Retinal pigment epithelial cell (primary cell): ENCODE data around the gene CCM2L.

ENCODE experiments used
- DNase-seq: peaks from one replicate; pipeline ENCODE4 v3.0.0-alpha.2; 2010; ENCODE audit warnings: low read depth
- H3K4me3 ChIP-seq: 2 replicates; pipeline ENCODE4 v1.5.1; 2011; ENCODE audit warnings: mild to moderate bottlenecking, low read length, control low read depth, moderate library complexity
- TF ChIP-seq, protein P1 (sequence below): conservative IDR thresholded peaks from 2 replicates; pipeline ENCODE4 v1.5.1; 2011; ENCODE audit warnings: low read depth, low read length, control low read depth, inconsistent platforms

CCM2L gene

DNA sequence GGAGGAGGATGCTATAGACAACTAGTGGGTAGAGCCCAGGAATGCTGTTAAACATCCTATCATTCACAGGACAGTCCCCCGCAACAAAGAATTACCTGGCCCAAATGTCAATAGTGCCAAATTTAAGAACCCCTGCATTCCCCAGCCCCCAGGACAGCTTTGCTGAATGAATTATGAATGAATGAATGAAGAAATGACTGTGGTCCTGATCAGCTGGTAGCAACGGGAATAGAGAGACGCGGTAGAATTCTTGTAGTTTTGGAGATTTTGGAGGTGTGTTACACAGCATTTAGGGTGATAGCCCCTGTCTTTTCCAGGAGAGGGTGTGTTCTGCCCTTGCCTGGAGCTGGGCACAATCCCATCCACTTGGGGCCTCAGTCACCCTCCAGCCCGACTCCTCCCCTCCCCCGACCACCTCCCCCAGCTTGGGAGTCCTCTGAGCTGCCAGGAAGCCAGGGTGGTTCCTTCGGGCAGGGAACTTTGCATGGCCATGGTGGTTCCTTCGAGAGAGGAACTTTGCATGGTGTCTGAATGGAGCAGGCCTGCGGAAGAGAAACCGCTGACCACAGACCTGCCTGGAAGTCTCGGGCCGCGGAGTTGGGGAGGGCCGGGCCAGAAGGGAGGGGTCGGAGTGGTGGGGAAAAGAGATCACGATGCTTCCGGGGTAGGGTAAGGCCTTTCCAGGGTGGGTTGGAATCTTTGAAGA lies 40.8 kb downstream of the CCM2L start:
- TF ChIP-seq, protein P1, sequence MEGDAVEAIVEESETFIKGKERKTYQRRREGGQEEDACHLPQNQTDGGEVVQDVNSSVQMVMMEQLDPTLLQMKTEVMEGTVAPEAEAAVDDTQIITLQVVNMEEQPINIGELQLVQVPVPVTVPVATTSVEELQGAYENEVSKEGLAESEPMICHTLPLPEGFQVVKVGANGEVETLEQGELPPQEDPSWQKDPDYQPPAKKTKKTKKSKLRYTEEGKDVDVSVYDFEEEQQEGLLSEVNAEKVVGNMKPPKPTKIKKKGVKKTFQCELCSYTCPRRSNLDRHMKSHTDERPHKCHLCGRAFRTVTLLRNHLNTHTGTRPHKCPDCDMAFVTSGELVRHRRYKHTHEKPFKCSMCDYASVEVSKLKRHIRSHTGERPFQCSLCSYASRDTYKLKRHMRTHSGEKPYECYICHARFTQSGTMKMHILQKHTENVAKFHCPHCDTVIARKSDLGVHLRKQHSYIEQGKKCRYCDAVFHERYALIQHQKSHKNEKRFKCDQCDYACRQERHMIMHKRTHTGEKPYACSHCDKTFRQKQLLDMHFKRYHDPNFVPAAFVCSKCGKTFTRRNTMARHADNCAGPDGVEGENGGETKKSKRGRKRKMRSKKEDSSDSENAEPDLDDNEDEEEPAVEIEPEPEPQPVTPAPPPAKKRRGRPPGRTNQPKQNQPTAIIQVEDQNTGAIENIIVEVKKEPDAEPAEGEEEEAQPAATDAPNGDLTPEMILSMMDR, result no peak
- DNase-seq, result no peak
- no peak overlapping the region for H3K4me3 ChIP-seq

DNA sequence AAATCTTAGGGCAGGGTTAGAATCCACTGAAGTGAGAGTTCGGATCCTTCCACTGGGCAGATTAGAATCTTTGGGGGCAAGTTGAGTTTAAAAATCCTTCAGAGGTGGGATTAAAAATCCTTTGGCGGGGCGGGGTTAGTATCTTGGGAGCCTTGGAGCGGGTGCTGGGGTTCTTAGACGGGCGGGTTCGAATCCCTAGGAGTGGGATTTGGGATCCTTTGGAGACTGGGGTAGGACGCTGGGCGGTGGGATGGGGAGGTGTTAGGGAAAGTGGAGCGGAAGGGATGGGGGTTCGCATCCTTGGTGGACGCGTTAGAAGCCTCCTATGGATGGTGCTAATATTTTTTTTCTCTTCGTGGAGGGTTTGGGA lies 41.5 kb downstream of the CCM2L start:
- TF ChIP-seq, protein P1, result no peak
- H3K4me3 ChIP-seq, result no peak overlapping the region
- no peak for DNase-seq

GRCh38 chr20:32052090-32052777 lies 42.0 kb downstream of the CCM2L start, which contains the start of gene HCK:
Gene HCK, plus strand, starts transcription at chr20:32052242.
- H3K4me3 ChIP-seq, result no peak within 1 kb of the TSS
- no peak for DNase-seq
- TF ChIP-seq, protein P1, result no peak

GRCh38 chr20:32052778-32053362 lies 42.6 kb downstream of the CCM2L start:
- TF ChIP-seq, protein P1, result no peak
- H3K4me3 ChIP-seq, result no peak overlapping the region
- no peak for DNase-seq

DNA sequence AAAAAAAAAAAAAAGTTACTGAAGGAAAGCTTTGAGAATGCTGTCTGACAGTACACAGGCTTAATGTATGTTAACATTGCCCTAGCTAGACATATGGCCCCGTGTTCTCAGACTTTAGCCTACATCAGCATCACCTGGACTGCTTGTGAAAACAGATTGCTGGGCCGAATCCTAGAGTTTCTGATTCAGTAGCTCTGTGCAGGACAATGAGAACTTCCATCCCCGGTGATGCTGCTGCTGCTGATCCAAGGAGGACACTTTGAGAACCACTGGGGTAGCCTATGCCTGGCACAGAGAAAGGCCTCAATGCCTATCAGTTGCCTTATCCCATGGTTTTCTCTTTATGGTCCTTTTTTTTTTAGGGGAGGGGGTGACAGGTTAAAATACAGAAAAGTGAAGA lies 43.4 kb downstream of the CCM2L start:
- TF ChIP-seq, protein P1, result no peak
- DNase-seq, result no peak
- no peak overlapping the region for H3K4me3 ChIP-seq

DNA sequence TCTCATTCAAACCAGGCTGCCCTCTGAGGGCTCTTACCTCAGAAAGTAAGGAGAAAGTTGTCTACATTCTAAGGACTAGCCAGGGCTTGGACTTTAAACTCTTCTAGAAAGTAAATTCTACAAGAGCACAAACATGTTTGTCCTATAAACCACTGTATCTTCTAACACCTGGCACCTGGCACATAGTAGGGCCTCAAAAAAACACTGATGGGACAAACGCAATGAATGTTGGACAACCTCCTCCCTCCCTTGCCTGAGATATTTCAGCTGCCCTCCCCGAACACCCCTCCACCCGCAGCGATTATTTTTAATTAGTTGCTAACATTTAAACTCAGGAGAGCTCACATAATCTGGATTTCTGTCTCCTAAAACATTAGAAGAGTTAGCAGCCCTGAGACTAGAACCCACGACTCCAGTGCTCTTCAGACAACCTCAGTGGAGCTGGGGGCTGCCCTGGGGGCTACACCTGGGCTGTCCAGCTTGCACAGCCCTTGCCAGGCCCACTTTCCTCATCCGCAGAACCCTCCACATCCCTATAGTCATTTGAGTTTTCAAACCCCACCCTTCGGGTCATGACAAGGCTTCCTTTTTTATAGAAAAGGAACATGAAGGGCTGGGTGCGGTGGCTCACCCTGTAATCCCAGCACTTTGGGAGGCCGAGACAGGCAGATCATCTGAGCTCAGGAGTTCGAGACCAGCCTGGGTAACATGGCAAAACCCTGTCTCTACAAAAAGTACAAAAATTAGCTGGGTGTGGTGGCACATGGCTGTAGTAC lies 46.7 kb downstream of the CCM2L start:
- TF ChIP-seq, protein P1, result no peak
- DNase-seq, result no peak
- no peak overlapping the region for H3K4me3 ChIP-seq
